ENCODE data around the gene MXRA7. TPM values are rescaled to one million over a fixed set of nuclear protein-coding genes. Genes with fewer than 3 reads are reported as not detected.
A peak's percentile ranks its signal among the peaks of the same experiment; 100 is the strongest.

MXRA7 gene
- total and polyA plus RNA-seq, 8 donors = 41.4 to 209 (median 71.6) TPM

DNA sequence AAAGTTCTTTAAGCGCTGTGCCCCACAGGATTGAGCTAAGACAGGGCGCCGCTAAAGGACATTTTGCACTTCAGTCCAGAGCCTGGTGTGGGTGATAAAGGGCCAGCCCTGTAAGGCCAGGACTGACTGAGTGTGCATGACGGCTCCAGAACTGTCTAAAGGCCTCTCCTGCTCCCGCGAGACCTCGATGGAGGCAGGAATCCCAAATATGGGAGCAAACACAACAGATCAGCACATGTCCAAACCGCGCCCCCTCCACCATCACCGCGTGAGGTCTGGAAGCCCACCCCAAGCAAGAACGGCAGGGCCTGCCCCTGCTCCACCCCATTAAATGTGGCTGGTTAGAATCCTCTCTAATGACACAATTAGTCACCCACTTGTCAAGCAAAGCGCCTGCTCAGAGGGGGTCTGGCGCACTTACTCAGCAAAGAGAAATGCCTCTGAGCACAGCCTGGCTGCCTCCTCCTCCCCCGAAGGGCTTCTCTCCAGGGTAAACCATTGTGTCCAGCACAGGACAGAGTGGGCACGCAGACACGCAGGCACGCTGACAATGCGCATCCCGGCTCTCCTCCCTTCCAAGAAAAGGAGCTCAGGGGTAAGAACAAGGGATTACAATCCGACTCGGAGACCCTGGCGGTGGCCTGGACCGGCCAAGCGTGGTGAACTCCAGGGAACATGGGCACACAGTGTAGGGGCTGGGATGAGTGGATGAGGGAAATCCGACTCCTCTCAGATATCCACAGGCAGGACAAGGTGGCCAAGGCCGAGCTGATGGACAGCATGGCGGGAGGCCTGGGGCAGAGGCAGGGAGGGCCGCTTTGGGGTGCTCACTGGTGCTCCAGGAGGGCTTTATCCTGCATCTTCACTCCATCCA is 1.5 kb downstream of the MXRA7 start:
- TF ChIP-seq POLR2A (IDR thresholded peaks at IDR 0.05) (no peak), POLR2AphosphoS5 (IDR thresholded peaks at IDR 0.05) (peak; percentile 46 to 79 (median 64)), EP300 (IDR thresholded peaks at IDR 0.05) (no peak)
- TF ChIP-seq, protein P1, sequence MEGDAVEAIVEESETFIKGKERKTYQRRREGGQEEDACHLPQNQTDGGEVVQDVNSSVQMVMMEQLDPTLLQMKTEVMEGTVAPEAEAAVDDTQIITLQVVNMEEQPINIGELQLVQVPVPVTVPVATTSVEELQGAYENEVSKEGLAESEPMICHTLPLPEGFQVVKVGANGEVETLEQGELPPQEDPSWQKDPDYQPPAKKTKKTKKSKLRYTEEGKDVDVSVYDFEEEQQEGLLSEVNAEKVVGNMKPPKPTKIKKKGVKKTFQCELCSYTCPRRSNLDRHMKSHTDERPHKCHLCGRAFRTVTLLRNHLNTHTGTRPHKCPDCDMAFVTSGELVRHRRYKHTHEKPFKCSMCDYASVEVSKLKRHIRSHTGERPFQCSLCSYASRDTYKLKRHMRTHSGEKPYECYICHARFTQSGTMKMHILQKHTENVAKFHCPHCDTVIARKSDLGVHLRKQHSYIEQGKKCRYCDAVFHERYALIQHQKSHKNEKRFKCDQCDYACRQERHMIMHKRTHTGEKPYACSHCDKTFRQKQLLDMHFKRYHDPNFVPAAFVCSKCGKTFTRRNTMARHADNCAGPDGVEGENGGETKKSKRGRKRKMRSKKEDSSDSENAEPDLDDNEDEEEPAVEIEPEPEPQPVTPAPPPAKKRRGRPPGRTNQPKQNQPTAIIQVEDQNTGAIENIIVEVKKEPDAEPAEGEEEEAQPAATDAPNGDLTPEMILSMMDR (IDR thresholded peaks at IDR 0.05) = no peak
- H3K36me3 ChIP-seq = peaks cover 14 to 19% (median 18%) of the 10 kb centered on the region in 4 donors
- H3K27me3 ChIP-seq = no peaks in the 10 kb centered on the region
- H3K4me3 ChIP-seq = peak overlapping the region; percentile 62 to 72 (median 66)
- H3K9me3 ChIP-seq = no peaks in the 10 kb centered on the region
- H3K4me1 ChIP-seq = peaks cover 22 to 67% (median 43%) of the 10 kb centered on the region in 4 donors
- WGBS, 5 donors = 59 to 83% (median 69%) methylated on average over 25 to 29 of the region's 29 CpGs
- peak overlapping the region; percentile 74 to 96 (median 85) for H3K27ac ChIP-seq
- DNase-seq = peak; percentile 50 to 94
- intact Hi-C loops (cut with DNase I; ENCODE audit: low total_unique reads) = no loop called here

DNA sequence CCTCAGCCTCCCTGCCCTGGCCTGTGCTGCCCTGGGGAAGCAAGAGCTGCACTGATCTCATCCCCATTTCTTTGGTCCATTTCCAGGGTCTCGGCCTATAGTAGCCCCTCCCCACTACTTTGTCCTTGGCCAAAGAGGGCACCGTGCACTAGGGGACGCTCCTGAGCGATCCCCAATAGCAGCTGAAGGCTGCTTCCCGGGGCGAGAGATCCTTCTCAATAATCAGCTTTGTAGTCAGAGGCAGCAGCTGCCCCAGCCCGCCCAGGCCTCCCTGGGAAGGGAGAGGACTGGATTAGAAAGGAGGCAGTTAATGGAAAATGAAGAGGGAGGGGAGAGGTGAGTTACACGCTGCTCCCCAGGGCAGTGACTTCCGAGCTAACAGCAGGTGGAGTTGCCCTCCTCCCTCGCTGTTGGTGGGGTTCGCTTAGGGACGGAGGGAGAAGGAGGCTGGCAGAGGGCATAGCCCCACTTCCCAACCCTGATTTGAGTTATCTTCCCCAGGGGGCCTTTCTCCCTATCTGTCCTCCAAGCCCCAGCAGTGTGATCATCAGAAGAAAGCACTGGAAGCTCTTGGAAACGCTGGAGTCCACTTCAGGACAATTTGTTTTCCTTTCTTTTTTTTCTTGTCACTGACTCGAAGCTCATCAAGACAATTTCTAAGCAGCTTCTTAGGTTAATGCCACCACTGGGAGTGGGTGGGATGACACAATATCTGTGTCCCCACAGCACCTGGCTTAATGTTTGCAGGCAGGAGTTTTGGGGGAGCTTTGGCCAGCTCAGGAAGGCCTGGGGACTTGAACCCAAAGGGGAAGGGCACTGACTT is 2.6 kb downstream of the MXRA7 start:
- 57 to 74% (median 61%) methylated on average over 10 to 14 of the region's 14 CpGs for WGBS, 5 donors
- H3K27ac ChIP-seq = peak overlapping the region in 4 of 5 donors; percentile 85 to 96 (median 87)
- intact Hi-C loops (cut with DNase I; ENCODE audit: low total_unique reads) = no loop called here
- H3K4me3 ChIP-seq = peak overlapping the region in 3 of 4 donors; percentile 62 to 72 (median 67)
- TF ChIP-seq POLR2AphosphoS5 (IDR thresholded peaks at IDR 0.05) (no peak), EP300 (IDR thresholded peaks at IDR 0.05) (no peak), POLR2A (IDR thresholded peaks at IDR 0.05) (no peak)
- TF ChIP-seq, protein P1 (IDR thresholded peaks at IDR 0.05) = no peak
- no peaks in the 10 kb centered on the region for H3K27me3 ChIP-seq
- peak in 1 of 2 donors; percentile 75 for DNase-seq
- peaks cover 4 to 8% (median 6%) of the 10 kb centered on the region in 4 donors for H3K36me3 ChIP-seq
- H3K9me3 ChIP-seq = no peaks in the 10 kb centered on the region
- peaks cover 22 to 68% (median 46%) of the 10 kb centered on the region in 4 donors for H3K4me1 ChIP-seq

DNA sequence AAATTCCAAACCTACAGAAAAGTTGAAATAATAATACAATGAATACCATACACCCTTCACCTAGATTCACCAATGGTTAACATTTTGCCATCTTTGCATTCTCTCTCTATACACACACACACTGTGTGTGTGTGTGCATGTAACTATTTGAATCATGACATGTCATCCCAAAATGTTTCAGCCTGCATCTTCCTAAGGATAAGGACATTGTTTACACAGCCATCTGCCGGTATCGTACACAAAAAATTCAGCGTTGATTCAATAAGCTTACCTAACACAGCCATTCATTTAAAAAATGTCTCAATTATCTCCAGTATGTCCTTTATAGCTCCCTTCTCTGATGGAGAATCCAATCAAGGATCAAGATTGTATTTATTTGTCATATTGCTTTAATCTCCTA is 3.9 kb downstream of the MXRA7 start:
- Histone ChIP-seq H3K9me3 (no peaks in the 10 kb centered on the region), H3K27ac (peak overlapping the region in 2 of 5 donors; percentile 89 to 96), H3K4me1 (peaks cover 21 to 69% (median 48%) of the 10 kb centered on the region in 4 donors), H3K4me3 (no peak overlapping the region), H3K27me3 (no peaks in the 10 kb centered on the region), H3K36me3 (no peaks in the 10 kb centered on the region)
- intact Hi-C loops (cut with DNase I; ENCODE audit: low total_unique reads) = no loop called here
- WGBS, 5 donors = 69 to 88% (median 79%) methylated on average over 3 of the region's 3 CpGs
- no peak for DNase-seq
- no peak for TF ChIP-seq POLR2A (IDR thresholded peaks at IDR 0.05)
- no peak for TF ChIP-seq EP300 (IDR thresholded peaks at IDR 0.05)
- TF ChIP-seq POLR2AphosphoS5 (IDR thresholded peaks at IDR 0.05) = no peak
- TF ChIP-seq, protein P1 (IDR thresholded peaks at IDR 0.05) = no peak

DNA sequence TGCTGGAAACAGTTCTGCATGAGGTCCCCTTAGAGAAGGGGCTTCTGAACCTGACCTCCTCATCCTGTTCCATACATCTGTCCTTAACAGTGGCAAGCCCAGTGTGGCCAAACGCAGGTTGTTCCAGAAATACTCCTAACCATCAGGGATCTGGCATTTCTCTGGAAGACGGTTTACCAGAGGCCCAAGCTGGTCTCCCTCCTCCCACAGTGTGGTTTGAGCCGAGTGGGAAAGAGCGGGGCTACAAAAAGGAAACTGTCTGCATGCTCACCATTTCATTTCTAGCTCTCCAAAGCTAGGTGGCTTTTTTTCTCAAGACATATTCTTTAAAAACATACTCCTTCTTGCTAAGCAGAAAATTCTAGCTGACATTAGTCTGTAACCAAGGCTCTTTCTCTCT is 6.0 kb downstream of the MXRA7 start:
- TF ChIP-seq POLR2AphosphoS5 (IDR thresholded peaks at IDR 0.05) = no peak
- TF ChIP-seq, protein P1 (IDR thresholded peaks at IDR 0.05) = no peak
- no peak for TF ChIP-seq EP300 (IDR thresholded peaks at IDR 0.05)
- no peak for TF ChIP-seq POLR2A (IDR thresholded peaks at IDR 0.05)
- no peaks in the 10 kb centered on the region for H3K9me3 ChIP-seq
- 47 to 76% (median 72%) methylated on average over 4 of the region's 4 CpGs for WGBS, 5 donors
- H3K36me3 ChIP-seq = no peaks in the 10 kb centered on the region
- H3K27me3 ChIP-seq = no peaks in the 10 kb centered on the region
- peak overlapping the region in 2 of 5 donors; percentile 28 to 60 for H3K27ac ChIP-seq
- intact Hi-C loops (cut with DNase I; ENCODE audit: low total_unique reads) = no loop called here
- peaks cover 26 to 76% (median 51%) of the 10 kb centered on the region in 4 donors for H3K4me1 ChIP-seq
- no peak for DNase-seq
- H3K4me3 ChIP-seq = no peak overlapping the region

All from stomach (tissue), 9 donors.